ENCODE data around the gene BGN. TPM values are rescaled to one million over a fixed set of nuclear protein-coding genes. Genes with fewer than 3 reads are reported as not detected.

The BGN gene
- total RNA-seq, 1 experiment from 2014 or later = 0.37 TPM

DNA sequence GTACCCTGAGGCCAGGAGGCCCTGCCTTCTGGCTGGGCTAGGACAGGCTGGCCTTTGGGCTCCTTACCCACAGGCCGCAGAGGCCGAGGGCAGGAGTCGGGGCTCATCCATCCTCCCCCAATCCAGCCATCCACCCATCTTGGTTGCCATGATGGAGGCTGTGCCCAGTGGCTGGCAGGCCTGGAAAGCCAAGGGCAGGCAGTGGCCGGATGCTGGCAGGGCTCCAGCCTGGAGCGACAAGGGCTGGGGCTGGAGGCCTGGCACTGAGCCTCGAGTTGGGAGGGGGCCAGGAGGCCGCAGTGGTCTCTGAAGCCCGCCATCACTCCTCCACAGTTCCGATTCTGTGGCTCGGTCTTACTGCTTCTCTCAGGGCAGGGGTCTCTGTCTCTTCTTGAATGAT, 8.6 kb upstream of the BGN start:
- Histone ChIP-seq H3K79me2 (ENCODE audit: insufficient read depth, low read length) (no peaks in the 10 kb centered on the region), H3K4me2 (ENCODE audit: low read length) (no peak overlapping the region), H3K36me3 (ENCODE audit: control insufficient read depth in 1 of 2, insufficient read depth in 2 of 2, low read length in 2 of 2) (no peaks in the 10 kb centered on the region), H3K9ac (ENCODE audit: low read length) (no peak overlapping the region), H3K9me3 (ENCODE audit: control insufficient read depth in 1 of 2, insufficient read depth in 1 of 2, low read depth in 1 of 2, low read length in 2 of 2) (no peaks in the 10 kb centered on the region), H3K4me3 (replicated peaks in 1 of 2; ENCODE audit: low read depth in 1 of 2, low read length in 2 of 2) (no peak overlapping the region), H3K27ac (ENCODE audit: low read depth, low read length) (no peak overlapping the region), H4K20me1 (ENCODE audit: insufficient read depth) (no peaks in the 10 kb centered on the region), H2AFZ (ENCODE audit: low read depth, low read length, poor library complexity, severe bottlenecking) (no peak overlapping the region), H3K4me1 (ENCODE audit: control insufficient read depth in 1 of 2, insufficient read depth in 2 of 2, low read length in 2 of 2) (no peaks in the 10 kb centered on the region), H3K27me3 (ENCODE audit: insufficient read depth, low read length) (no peaks in the 10 kb centered on the region), H3K9me2 (ENCODE audit: insufficient read depth) (no peaks in the 10 kb centered on the region)
- intact Hi-C loops (cut with micrococcal nuclease) = no loop called here
- BruUV-seq (replicated peaks) = no TSS peak
- ChIA-PET CTCF (no interaction called here), RAD21 (ENCODE audit: low non-redundant PET in 1 of 2, low total read pairs in 2 of 2, uncharacterized antibody in 2 of 2, unreplicated experiment in 2 of 2) (no interaction called here), POLR2A (no interaction called here)
- ATAC-seq = no peak
- DNase-seq (ENCODE audit: low read depth, low spot score) = no peak
- TF ChIP-seq SIN3A (IDR thresholded peaks at IDR 0.05; ENCODE audit: low read depth) = no peak
- no peak for TF ChIP-seq POLR2AphosphoS5 (IDR thresholded peaks at IDR 0.05; ENCODE audit: low read depth, low read length)
- TF ChIP-seq JUND (IDR thresholded peaks at IDR 0.05) = no peak

GRCh38 chrX:153487590-153488071, 7.1 kb upstream of the BGN start:
- DNase-seq (ENCODE audit: low read depth, low spot score) (no peak), ATAC-seq (no peak)
- Histone ChIP-seq H3K9ac (ENCODE audit: low read length) (no peak overlapping the region), H3K9me3 (ENCODE audit: control insufficient read depth in 1 of 2, insufficient read depth in 1 of 2, low read depth in 1 of 2, low read length in 2 of 2) (no peaks in the 10 kb centered on the region), H3K27me3 (ENCODE audit: insufficient read depth, low read length) (no peaks in the 10 kb centered on the region), H3K27ac (ENCODE audit: low read depth, low read length) (no peak overlapping the region), H2AFZ (ENCODE audit: low read depth, low read length, poor library complexity, severe bottlenecking) (no peak overlapping the region), H3K79me2 (ENCODE audit: insufficient read depth, low read length) (no peaks in the 10 kb centered on the region), H3K4me1 (ENCODE audit: control insufficient read depth in 1 of 2, insufficient read depth in 2 of 2, low read length in 2 of 2) (no peaks in the 10 kb centered on the region), H3K4me3 (replicated peaks in 1 of 2; ENCODE audit: low read depth in 1 of 2, low read length in 2 of 2) (no peak overlapping the region), H4K20me1 (ENCODE audit: insufficient read depth) (no peaks in the 10 kb centered on the region), H3K36me3 (ENCODE audit: control insufficient read depth in 1 of 2, insufficient read depth in 2 of 2, low read length in 2 of 2) (no peaks in the 10 kb centered on the region), H3K4me2 (ENCODE audit: low read length) (no peak overlapping the region), H3K9me2 (ENCODE audit: insufficient read depth) (no peaks in the 10 kb centered on the region)
- intact Hi-C loops (cut with micrococcal nuclease) = no loop called here
- RAD21 ChIA-PET (ENCODE audit: low non-redundant PET in 1 of 2, low total read pairs in 2 of 2, uncharacterized antibody in 2 of 2, unreplicated experiment in 2 of 2) = no interaction called here
- TF ChIP-seq, protein P1, sequence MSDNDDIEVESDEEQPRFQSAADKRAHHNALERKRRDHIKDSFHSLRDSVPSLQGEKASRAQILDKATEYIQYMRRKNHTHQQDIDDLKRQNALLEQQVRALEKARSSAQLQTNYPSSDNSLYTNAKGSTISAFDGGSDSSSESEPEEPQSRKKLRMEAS (IDR thresholded peaks at IDR 0.05) = no peak
- TF ChIP-seq ZFX (IDR thresholded peaks at IDR 0.05) (no peak), EZH2phosphoT487 (IDR thresholded peaks at IDR 0.05; ENCODE audit: borderline replicate concordance) (no peak), SIN3A (IDR thresholded peaks at IDR 0.05; ENCODE audit: low read depth) (no peak), EZH2 (IDR thresholded peaks at IDR 0.05) (no peak), YY1 (IDR thresholded peaks at IDR 0.05; ENCODE audit: extremely low read depth, insufficient replicate concordance, low read depth, low read length) (no peak), ATF3 (IDR thresholded peaks at IDR 0.05) (no peak), CBX3 (IDR thresholded peaks at IDR 0.05; ENCODE audit: low read depth) (no peak), CEBPB (IDR thresholded peaks at IDR 0.05; ENCODE audit: low read depth) (no peak), FOSL1 (IDR thresholded peaks at IDR 0.05; ENCODE audit: low read depth) (no peak), TCF7L2 (IDR thresholded peaks at IDR 0.05; ENCODE audit: borderline replicate concordance, extremely low read depth, insufficient read depth, insufficient read length) (no peak), SP1 (IDR thresholded peaks at IDR 0.05; ENCODE audit: low read depth) (no peak), SRF (IDR thresholded peaks at IDR 0.05; ENCODE audit: low read depth) (no peak), JUND (IDR thresholded peaks at IDR 0.05) (no peak), ZNF274 (IDR thresholded peaks at IDR 0.05; ENCODE audit: low read depth, low read length) (no peak), POLR2AphosphoS5 (IDR thresholded peaks at IDR 0.05; ENCODE audit: low read depth, low read length) (no peak), POLR2A (IDR thresholded peaks at IDR 0.05; ENCODE audit: borderline replicate concordance, extremely low read depth, insufficient read depth, insufficient read length) (no peak), RAD21 (IDR thresholded peaks at IDR 0.05; ENCODE audit: low read depth) (no peak), ELF1 (IDR thresholded peaks at IDR 0.05; ENCODE audit: borderline replicate concordance, low read depth) (no peak), ZBTB33 (IDR thresholded peaks at IDR 0.05; ENCODE audit: extremely low read depth, insufficient replicate concordance, low read length) (no peak)
- CTCF ChIA-PET = no interaction called here
- POLR2A ChIA-PET = no interaction called here
- no TSS peak for BruUV-seq (replicated peaks)

Measured in HCT116 (cell line).